ENCODE measurements around the gene APRT.

Gene APRT

DNA sequence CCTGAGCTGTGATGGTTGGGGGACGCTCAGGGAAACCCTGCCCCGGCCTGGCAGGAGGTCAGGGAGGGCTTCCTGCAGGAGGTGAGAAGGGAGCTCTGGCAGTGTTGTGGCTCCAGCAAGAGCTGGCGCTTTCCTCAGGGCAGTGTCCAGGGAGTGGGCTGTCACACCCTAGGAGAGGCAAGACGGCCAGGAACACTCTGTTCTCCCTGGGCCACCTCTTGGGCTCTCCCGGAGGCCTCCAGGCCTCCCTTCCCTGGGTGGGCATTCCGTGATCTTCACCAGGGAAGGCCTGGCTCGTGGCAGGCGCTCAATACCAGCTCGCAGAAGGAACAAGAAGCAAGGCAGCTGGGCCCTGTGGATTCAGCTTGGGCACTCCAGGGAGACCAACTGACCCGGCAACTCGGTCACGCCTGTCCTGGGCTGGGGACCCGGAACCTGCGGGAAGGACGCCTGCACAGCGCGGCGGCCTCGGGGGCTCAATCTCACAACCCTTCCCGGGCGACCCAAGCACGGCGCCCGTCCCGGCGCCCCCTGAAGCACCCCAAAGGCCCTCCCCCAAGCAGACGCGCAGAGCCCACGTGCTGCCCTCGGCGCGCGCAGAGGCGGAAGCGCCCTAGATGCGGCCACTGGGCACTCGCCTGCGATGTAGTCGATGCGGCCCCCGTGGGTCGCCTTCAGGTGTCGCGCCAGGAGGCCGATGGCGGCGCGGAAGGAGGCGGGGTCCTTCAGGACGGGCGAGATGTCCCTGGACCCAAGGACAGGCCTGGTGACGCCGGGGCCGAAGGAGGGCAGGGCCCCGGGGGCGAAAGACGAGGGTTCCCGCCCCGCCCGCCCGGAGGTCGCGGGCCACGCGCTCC, 588 bp downstream of the APRT start:
- H3K9ac ChIP-seq (ENCODE audit: low read depth, low read length) = peak overlapping the region; percentile 96
- H3K4me3 ChIP-seq (ENCODE audit: low read length) = peak overlapping the region; percentile 73
- no peaks in the 10 kb centered on the region for H3K9me3 ChIP-seq (ENCODE audit: insufficient read depth, low read depth, low read length)
- 3% methylated on average over 65 of the region's 65 CpGs for WGBS
- H3K36me3 ChIP-seq (ENCODE audit: insufficient read depth, low read length) = peaks cover 45% of the 10 kb centered on the region
- no peaks in the 10 kb centered on the region for H3K4me1 ChIP-seq (ENCODE audit: insufficient read depth, low read length)
- no peaks in the 10 kb centered on the region for H3K27me3 ChIP-seq (ENCODE audit: insufficient read depth, low read length)
- H3K27ac ChIP-seq (ENCODE audit: low read depth, low read length) = peak overlapping the region; percentile 98

- H3K36me3 ChIP-seq (ENCODE audit: insufficient read depth, low read length) = peaks cover 53% of the 10 kb centered on the region
- peak overlapping the region; percentile 73 for H3K4me3 ChIP-seq (ENCODE audit: low read length)
- H3K4me1 ChIP-seq (ENCODE audit: insufficient read depth, low read length) = no peaks in the 10 kb centered on the region
- H3K9ac ChIP-seq (ENCODE audit: low read depth, low read length) = peak overlapping the region; percentile 96
- no peaks in the 10 kb centered on the region for H3K9me3 ChIP-seq (ENCODE audit: insufficient read depth, low read depth, low read length)
- WGBS = 68% methylated on average over 12 of the region's 12 CpGs
- peak overlapping the region; percentile 98; the same call in 1 of the 2 replicates for H3K27ac ChIP-seq (ENCODE audit: low read depth, low read length)
- H3K27me3 ChIP-seq (ENCODE audit: insufficient read depth, low read length) = no peaks in the 10 kb centered on the region
These were observed 1.4 kb downstream of the APRT start for GRCh38 chr16:88810166-88810911.

GRCh38 chr16:88809676-88810165, 2.0 kb downstream of the APRT start:
- no peak overlapping the region for H3K9ac ChIP-seq (ENCODE audit: low read depth, low read length)

DNA sequence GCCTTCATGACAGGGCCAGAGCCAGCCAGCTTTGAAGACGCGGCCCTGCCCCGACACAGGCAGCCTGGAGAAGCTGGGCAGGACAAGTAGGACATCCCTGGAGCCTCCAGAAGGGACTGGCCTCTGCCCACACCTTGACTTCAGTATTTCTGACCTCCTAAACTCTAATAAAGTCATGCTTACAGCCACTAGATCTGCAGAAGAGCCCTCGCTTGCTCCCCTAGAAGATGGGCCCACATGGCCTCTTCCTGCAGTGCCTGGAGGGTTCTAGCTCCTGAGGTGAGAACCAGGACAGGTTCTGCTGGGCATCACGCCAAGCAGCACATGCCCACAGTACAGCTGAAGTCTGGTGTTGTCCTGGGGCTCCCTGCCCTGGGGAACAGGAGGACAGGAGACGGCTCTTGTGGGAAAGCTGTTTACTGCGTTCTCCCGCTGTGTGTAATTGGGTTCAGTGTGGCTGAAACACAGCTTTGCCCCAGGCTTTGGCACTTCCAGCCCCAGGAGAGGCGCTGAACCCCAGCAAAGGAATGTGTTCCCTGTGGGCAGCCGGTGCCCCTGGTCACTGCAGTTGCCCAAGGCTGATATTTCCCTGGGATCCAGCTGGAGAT, 2.6 kb downstream of the APRT start:
- H3K36me3 ChIP-seq (ENCODE audit: insufficient read depth, low read length) = peaks cover 61% of the 10 kb centered on the region
- no peaks in the 10 kb centered on the region for H3K9me3 ChIP-seq (ENCODE audit: insufficient read depth, low read depth, low read length)
- H3K4me1 ChIP-seq (ENCODE audit: insufficient read depth, low read length) = no peaks in the 10 kb centered on the region
- H3K27me3 ChIP-seq (ENCODE audit: insufficient read depth, low read length) = no peaks in the 10 kb centered on the region
- WGBS = 94% methylated on average over 10 of the region's 10 CpGs
- H3K4me3 ChIP-seq (ENCODE audit: low read length) = no peak overlapping the region
- H3K9ac ChIP-seq (ENCODE audit: low read depth, low read length) = no peak overlapping the region
- H3K27ac ChIP-seq (ENCODE audit: low read depth, low read length) = no peak overlapping the region; the same call in 1 of the 2 replicates

More at GRCh38 chr16:88809676-88810165, 2.0 kb downstream of the APRT start:
- Histone ChIP-seq H3K4me1 (ENCODE audit: insufficient read depth, low read length) (no peaks in the 10 kb centered on the region), H3K4me3 (ENCODE audit: low read length) (0 out of 2 replicates have a peak overlapping the region, but pooled peaks have one; percentile 6), H3K9me3 (ENCODE audit: insufficient read depth, low read depth, low read length) (no peaks in the 10 kb centered on the region), H3K27me3 (ENCODE audit: insufficient read depth, low read length) (no peaks in the 10 kb centered on the region), H3K36me3 (ENCODE audit: insufficient read depth, low read length) (peaks cover 59% of the 10 kb centered on the region), H3K27ac (ENCODE audit: low read depth, low read length) (peak overlapping the region; percentile 98; the same call in 1 of the 2 replicates)
- 86% methylated on average over 9 of the region's 10 CpGs for WGBS

- H3K9me3 ChIP-seq (ENCODE audit: insufficient read depth, low read depth, low read length) = no peaks in the 10 kb centered on the region
- H3K36me3 ChIP-seq (ENCODE audit: insufficient read depth, low read length) = peaks cover 61% of the 10 kb centered on the region
- H3K9ac ChIP-seq (ENCODE audit: low read depth, low read length) = no peak overlapping the region
- no peaks in the 10 kb centered on the region for H3K4me1 ChIP-seq (ENCODE audit: insufficient read depth, low read length)
- H3K4me3 ChIP-seq (ENCODE audit: low read length) = no peak overlapping the region
- WGBS = 90% methylated on average over 26 of the region's 26 CpGs
- no peaks in the 10 kb centered on the region for H3K27me3 ChIP-seq (ENCODE audit: insufficient read depth, low read length)
- peak overlapping the region; percentile 33; the same call in 1 of the 2 replicates for H3K27ac ChIP-seq (ENCODE audit: low read depth, low read length)
These were observed 3.9 kb downstream of the APRT start for GRCh38 chr16:88807626-88808453.

DNA sequence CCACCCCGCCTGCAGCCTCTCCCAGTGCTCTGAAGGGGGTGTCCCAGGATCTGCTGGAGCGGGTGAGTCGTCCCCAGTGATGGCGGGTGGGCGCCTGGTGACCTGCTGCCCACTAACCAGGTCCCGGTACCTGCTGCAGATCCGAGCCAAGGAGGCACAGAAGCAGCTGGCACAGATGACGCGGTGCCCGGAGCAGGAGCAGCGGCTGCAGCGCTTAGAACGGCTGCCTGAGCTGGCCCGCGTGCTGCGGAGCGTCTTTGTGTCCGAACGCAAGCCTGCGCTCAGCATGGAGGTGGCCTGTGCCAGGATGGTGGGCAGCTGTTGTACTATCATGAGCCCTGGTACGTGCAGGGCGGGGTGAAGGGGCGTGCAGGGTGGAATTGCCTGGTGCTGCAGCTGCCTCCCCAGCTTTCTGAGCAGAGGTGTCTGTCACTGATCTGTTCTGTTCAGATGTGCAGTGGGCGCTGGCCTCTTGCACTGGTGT, 4.5 kb downstream of the APRT start:
- Histone ChIP-seq H3K9ac (ENCODE audit: low read depth, low read length) (no peak overlapping the region), H3K36me3 (ENCODE audit: insufficient read depth, low read length) (peaks cover 61% of the 10 kb centered on the region)
- 95% methylated on average over 24 of the region's 24 CpGs for WGBS

GRCh38 chr16:88806491-88807111, 5.1 kb downstream of the APRT start:
- Histone ChIP-seq H3K4me1 (ENCODE audit: insufficient read depth, low read length) (no peaks in the 10 kb centered on the region), H3K36me3 (ENCODE audit: insufficient read depth, low read length) (peaks cover 61% of the 10 kb centered on the region), H3K9me3 (ENCODE audit: insufficient read depth, low read depth, low read length) (no peaks in the 10 kb centered on the region), H3K27me3 (ENCODE audit: insufficient read depth, low read length) (no peaks in the 10 kb centered on the region), H3K4me3 (ENCODE audit: low read length) (no peak overlapping the region), H3K27ac (ENCODE audit: low read depth, low read length) (no peak overlapping the region), H3K9ac (ENCODE audit: low read depth, low read length) (no peak overlapping the region)
- whole genome bisulfite sequencing = 94% methylated on average over 27 of the region's 27 CpGs

More for the DNA sequence above, 4.5 kb downstream of the APRT start:
- no peaks in the 10 kb centered on the region for H3K27me3 ChIP-seq (ENCODE audit: insufficient read depth, low read length)
- H3K4me1 ChIP-seq (ENCODE audit: insufficient read depth, low read length) = no peaks in the 10 kb centered on the region
- no peak overlapping the region for H3K4me3 ChIP-seq (ENCODE audit: low read length)
- no peaks in the 10 kb centered on the region for H3K9me3 ChIP-seq (ENCODE audit: insufficient read depth, low read depth, low read length)
- H3K27ac ChIP-seq (ENCODE audit: low read depth, low read length) = no peak overlapping the region

- Histone ChIP-seq H3K36me3 (ENCODE audit: insufficient read depth, low read length) (peaks cover 61% of the 10 kb centered on the region), H3K9me3 (ENCODE audit: insufficient read depth, low read depth, low read length) (no peaks in the 10 kb centered on the region), H3K27me3 (ENCODE audit: insufficient read depth, low read length) (no peaks in the 10 kb centered on the region), H3K27ac (ENCODE audit: low read depth, low read length) (peak overlapping the region; percentile 13; the same call in 1 of the 2 replicates), H3K9ac (ENCODE audit: low read depth, low read length) (no peak overlapping the region), H3K4me1 (ENCODE audit: insufficient read depth, low read length) (no peaks in the 10 kb centered on the region), H3K4me3 (ENCODE audit: low read length) (no peak overlapping the region)
- WGBS = 94% methylated on average over 21 of the region's 21 CpGs
These were observed 5.8 kb downstream of the APRT start for GRCh38 chr16:88805887-88806393.

GRCh38 chr16:88805340-88805715, 6.4 kb downstream of the APRT start:
- no peaks in the 10 kb centered on the region for H3K27me3 ChIP-seq (ENCODE audit: insufficient read depth, low read length)
- peak overlapping the region; percentile 91; the same call in 1 of the 2 replicates for H3K9ac ChIP-seq (ENCODE audit: low read depth, low read length)
- no peaks in the 10 kb centered on the region for H3K9me3 ChIP-seq (ENCODE audit: insufficient read depth, low read depth, low read length)
- H3K36me3 ChIP-seq (ENCODE audit: insufficient read depth, low read length) = peaks cover 58% of the 10 kb centered on the region
- H3K4me1 ChIP-seq (ENCODE audit: insufficient read depth, low read length) = no peaks in the 10 kb centered on the region
- H3K27ac ChIP-seq (ENCODE audit: low read depth, low read length) = peak overlapping the region; percentile 56; the same call in 1 of the 2 replicates
- WGBS = 97% methylated on average over 22 of the region's 22 CpGs
- H3K4me3 ChIP-seq (ENCODE audit: low read length) = peak overlapping the region; percentile 93

Measured in HUES64 (cell line).